ENCODE data around the gene IRF2.

- TF ChIP-seq POLR2A (IDR thresholded peaks at IDR 0.05; ENCODE audit: extremely low read depth, insufficient read length): no peak
- no peak for TF ChIP-seq CTCF (IDR thresholded peaks at IDR 0.05; ENCODE audit: low read depth, low read length)
- TF ChIP-seq MYC (IDR thresholded peaks at IDR 0.05; ENCODE audit: low read depth, low read length): no peak
Measured at GRCh38 chr4:184384810-184385557, 89.4 kb downstream of the IRF2 start.
